Stimulated activated CD4-positive, alpha-beta T cell treated with anti-CD3 and anti-CD28 coated beads, Interleukin-4, amount 100 ng/mL, for 24 hours (primary cell): ENCODE measurements around the gene TMPRSS2.
A peak's percentile ranks its signal among the peaks of the same experiment; 100 is the strongest.
"Not testable (repeated sequence)": the region's sequence is repeated elsewhere in the genome, so short reads cannot be mapped to it uniquely, and the experiment has no call there.

Experiments used
- DNase-seq: peaks from one replicate; pipeline ENCODE4 v3.0.0-alpha.2; 2020

Gene TMPRSS2

DNA sequence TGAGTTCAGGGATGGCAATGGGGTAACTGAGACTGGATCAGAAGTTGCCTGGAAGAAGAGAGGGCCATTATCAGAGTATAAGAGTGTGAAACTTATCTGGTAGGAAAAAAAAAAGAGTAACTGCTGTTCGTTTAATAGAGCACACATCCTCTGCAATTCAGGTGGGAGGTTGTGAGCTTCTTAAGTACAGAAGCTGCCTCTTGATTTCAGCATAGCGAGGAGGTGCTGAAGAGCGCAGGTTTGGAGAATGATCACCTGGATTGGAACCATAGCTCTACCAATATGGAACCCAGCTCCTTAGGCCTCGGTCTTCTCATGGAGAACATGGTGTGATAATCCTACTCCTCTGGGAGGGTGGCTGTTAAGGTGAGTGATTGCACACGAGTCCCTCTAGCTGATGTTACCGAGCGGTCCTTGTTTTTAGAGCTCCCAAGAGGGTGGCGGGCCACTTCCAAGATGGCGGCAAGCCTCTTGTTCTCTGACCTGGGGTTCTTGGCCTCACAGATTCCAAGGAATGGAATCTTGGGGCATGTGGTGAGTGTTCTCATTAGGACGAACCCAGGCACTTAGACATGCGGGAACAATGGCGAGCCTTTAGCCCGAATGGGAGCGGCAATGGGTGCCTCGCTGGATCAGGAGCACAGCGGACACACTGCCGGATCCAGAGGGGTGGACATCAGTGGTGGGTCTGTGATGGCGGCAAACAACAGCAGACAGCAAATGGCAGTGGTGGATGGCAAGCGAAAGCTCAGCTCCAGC is 85.2 kb downstream of the TMPRSS2 start:
- DNase-seq: no peak

GRCh38 chr21:41420998-41421397 is 87.0 kb downstream of the TMPRSS2 start:
- DNase-seq: not testable (repeated sequence)

- peak; percentile 37 for DNase-seq
Measured at GRCh38 chr21:41419921-41420862, 87.8 kb downstream of the TMPRSS2 start.

- DNase-seq: no peak
Measured at GRCh38 chr21:41418956-41419680, 88.8 kb downstream of the TMPRSS2 start.

GRCh38 chr21:41418393-41418792 is 89.6 kb downstream of the TMPRSS2 start:
- no peak for DNase-seq

- not testable (repeated sequence) for DNase-seq
Measured at GRCh38 chr21:41417505-41417904, 90.5 kb downstream of the TMPRSS2 start.
